ENCODE data around the gene CHMP4A. TPM values are rescaled to one million over a fixed set of nuclear protein-coding genes. Genes with fewer than 3 reads are reported as not detected.

CHMP4A gene
- total RNA-seq, 1 donor from 2014 or later: 58.7 TPM

GRCh38 chr14:24247422-24247821, 34.1 kb upstream of the CHMP4A start:
- DNase-seq (ENCODE audit: low spot score): peak; percentile 2

GRCh38 chr14:24246765-24247212, 33.5 kb upstream of the CHMP4A start:
- DNase-seq (ENCODE audit: low spot score): peak; percentile 6

GRCh38 chr14:24245350-24245749, 32.1 kb upstream of the CHMP4A start:
- peak; percentile 55 for DNase-seq (ENCODE audit: low spot score)

GRCh38 chr14:24243336-24243836, 30.1 kb upstream of the CHMP4A start:
- DNase-seq (ENCODE audit: low spot score): peak; percentile 68

GRCh38 chr14:24241829-24242443, 28.6 kb upstream of the CHMP4A start:
- DNase-seq (ENCODE audit: low spot score): peak; percentile 96

GRCh38 chr14:24240110-24240918, 27.0 kb upstream of the CHMP4A start:
- DNase-seq (ENCODE audit: low spot score): no peak

GRCh38 chr14:24238527-24239037, 25.3 kb upstream of the CHMP4A start:
- DNase-seq (ENCODE audit: low spot score): peak; percentile 37

GRCh38 chr14:24238123-24238522, 24.8 kb upstream of the CHMP4A start:
- DNase-seq (ENCODE audit: low spot score): peak; percentile 55

GRCh38 chr14:24237463-24237955, 24.2 kb upstream of the CHMP4A start:
- peak; percentile 62 for DNase-seq (ENCODE audit: low spot score)

GRCh38 chr14:24236689-24237462, 23.6 kb upstream of the CHMP4A start:
- peak; percentile 37 for DNase-seq (ENCODE audit: low spot score)

- DNase-seq (ENCODE audit: low spot score): no peak
Observed at GRCh38 chr14:24235804-24236688, 22.8 kb upstream of the CHMP4A start.

- no peak for DNase-seq (ENCODE audit: low spot score)
Observed at GRCh38 chr14:24234095-24235005, 21.1 kb upstream of the CHMP4A start.

- DNase-seq (ENCODE audit: low spot score): peak; percentile 55
Observed at GRCh38 chr14:24233538-24233866, 20.2 kb upstream of the CHMP4A start.

- peak; percentile 71 for DNase-seq (ENCODE audit: low spot score)
Observed at GRCh38 chr14:24232645-24233537, 19.6 kb upstream of the CHMP4A start, which contains the start of gene GMPR2. GMPR2 (plus strand) TSS chr14:24232929; CDS start chr14:24233254, 325 bp downstream.

GRCh38 chr14:24232121-24232644, 18.9 kb upstream of the CHMP4A start, which contains the start of gene NEDD8:
NEDD8 (minus strand) TSS chr14:24232367; CDS start chr14:24232267, 100 bp downstream.
- peak; percentile 96 for DNase-seq (ENCODE audit: low spot score)

GRCh38 chr14:24231263-24232120, 18.2 kb upstream of the CHMP4A start:
- DNase-seq (ENCODE audit: low spot score): peak; percentile 71

GRCh38 chr14:24228902-24229301, 15.6 kb upstream of the CHMP4A start:
- no peak for DNase-seq (ENCODE audit: low spot score)

All from mesenteric fat pad (tissue), 1 donor.